Measurements from ENCODE around the gene PRRX1.

The PRRX1 gene

GRCh38 chr1:170691258-170691657 is 27.3 kb downstream of the PRRX1 start:
- no peak for DNase-seq (ENCODE audit: low read depth, low spot score)

DNA sequence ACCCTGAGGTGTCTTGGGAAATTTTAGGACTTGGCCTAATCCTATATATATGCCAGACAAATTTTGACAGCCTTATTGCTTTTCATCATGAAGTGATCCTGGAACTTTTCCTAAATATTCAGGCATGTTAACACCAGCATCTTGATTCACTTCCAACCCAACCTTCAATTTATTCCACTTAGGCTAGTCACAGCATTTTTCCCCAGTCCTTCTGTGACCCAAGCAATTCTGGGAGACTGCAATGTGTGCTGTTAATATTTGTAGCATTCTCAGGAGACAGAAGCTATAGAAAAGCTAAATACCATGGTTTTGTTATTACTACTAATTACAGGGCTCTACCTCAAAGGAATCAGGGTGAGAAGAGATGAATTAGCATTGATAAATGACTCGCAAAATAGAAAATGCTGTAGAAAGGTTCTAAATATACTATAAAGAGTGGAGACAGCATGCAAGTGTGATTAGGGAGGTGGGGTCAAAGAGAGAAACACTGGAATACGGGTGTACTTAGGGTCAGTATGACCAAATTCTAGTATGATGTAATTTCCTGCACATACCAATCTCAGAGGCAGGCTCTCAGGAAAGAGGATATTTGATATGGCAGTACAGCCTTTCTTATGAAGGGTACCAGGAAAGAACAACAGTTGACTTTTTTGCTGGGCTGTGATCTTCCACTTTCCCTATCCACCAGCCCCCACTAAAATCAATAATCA is 29.1 kb downstream of the PRRX1 start:
- DNase-seq (ENCODE audit: low read depth, low spot score): no peak

DNA sequence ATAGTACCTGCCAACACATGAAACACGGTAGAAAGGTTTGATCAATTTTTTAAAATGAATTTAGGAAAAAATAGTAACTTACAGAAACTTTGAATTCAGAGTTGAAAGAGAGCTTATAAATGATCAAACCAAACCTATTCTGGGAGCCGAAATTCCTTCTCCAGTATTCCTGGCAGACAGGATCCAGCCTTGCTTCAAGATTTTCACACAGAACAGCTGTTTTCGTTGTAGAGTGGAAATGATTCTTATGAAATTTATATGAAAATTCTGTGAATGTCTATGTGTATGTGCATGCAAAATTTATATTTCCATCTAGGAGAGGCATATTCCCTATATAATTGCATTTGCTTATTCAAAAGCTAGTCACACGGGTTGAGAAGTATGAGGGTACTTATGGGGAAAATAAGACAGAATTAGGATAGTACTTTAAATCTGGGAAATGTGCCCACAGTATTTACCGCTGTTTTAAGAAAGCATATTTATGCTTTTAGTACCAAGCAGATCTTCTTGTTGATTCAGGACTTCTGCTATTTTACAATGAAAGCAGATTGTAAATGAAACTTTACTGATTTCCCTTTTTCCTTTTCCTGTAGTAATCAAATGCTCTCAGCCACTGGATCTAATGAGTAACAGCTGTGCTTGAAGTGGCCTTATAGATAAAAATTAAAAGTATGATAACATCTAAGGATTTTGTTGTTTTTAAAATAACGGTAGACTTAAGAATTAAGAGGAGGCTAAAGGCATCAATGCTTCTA is 30.4 kb downstream of the PRRX1 start:
- no peak for DNase-seq (ENCODE audit: low read depth, low spot score)

DNA sequence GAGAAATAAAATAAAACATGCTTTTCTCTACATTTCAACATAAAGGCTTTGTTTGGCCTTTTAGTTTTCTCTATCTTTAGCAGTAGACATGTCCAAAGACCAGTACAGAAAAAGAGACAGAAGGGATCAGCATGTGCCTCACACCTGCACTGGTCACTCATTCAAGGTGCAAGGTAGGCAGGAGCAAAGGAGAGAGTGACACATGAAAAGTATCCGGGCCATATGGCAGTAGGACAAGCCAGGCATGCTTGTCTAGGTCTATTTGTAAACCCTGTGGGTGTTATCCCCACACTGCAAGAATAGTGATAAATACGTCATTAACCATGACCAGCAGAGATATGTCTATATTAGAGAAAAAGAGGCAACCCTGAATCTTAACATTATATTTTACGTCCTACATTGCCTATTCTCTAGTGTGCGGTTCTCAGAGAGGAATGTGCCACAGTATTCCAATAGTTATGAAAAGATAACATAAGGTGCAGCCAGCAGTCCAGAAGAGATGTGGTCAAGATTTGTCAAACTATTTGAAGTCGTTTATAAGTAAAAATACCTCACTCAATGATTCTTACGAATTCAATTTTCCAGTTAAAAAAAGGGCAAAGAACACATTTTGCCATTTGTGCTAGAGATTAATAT is 32.1 kb downstream of the PRRX1 start:
- DNase-seq (ENCODE audit: low read depth, low spot score): no peak

DNA sequence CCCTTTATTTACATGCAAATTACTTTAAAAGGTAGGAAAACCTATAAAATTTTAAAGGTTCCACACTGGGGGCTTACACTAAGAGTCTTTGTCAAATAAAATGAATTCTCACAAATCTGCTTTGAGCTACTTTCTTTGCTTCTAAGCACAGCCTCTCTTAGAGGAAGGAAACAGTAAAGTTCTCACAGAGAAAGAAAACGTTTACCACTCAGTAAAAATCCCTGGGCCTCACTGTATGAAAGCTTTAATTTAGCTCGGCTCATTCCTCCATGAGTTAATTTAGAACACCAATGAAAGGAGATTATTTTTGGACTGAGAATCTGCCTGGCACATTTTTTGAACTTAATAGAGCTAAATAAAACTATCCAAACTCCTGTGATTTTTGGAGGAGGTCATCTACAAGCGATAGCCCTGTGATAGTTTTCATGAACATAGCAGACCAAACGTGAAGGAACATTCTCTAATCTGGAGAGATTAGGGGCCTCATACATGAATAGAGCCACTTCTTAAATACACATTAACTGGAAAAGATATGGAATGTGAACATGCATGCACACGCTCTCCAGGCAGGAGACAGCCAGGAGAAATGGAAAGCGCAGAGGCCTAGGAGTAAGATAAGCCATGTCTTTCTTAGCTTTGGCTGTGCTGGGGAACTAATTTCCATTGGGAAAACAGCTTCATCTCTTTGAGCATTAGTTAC is 32.8 kb downstream of the PRRX1 start:
- DNase-seq (ENCODE audit: low read depth, low spot score): no peak

GRCh38 chr1:170697316-170697715 is 33.4 kb downstream of the PRRX1 start:
- DNase-seq (ENCODE audit: low read depth, low spot score): no peak

- no peak for DNase-seq (ENCODE audit: low read depth, low spot score)
Observed at GRCh38 chr1:170698301-170699275, 34.7 kb downstream of the PRRX1 start.

- no peak for DNase-seq (ENCODE audit: low read depth, low spot score)
Observed at GRCh38 chr1:170699696-170700095, 35.8 kb downstream of the PRRX1 start.

DNA sequence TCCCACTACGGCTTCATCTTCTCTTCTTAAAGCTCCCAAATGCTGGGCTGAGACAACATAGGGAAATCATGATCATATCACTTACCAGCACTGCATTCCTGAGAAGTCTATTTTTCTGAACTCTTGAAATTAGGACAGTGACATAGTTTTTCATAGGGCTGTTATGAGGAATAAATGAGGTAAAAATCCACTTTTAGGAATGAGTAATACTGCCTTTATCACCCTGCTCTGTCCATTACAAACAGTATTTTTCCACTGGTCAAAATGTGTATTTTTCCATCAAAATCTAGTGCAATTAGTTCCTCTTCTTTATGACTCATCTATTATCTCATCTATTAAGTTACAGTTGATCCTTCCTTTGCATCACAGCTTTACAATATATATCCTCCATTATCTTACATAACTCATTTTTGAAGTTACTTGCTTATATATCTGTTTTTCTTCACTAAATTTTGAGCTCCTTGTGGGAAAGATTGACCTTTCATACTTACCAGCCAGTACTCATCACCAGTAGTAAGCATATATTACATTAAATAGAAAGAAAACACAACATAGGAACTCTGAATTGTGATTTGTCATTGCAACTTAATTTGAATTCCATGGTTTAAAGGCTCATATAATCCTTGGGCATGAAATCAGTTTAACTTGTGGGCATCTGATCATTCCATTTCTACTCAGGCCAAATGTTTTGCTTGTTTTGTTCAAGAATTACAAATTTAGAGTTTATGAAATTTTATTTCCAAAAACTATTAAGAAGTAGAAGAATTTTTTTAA is 37.1 kb downstream of the PRRX1 start:
- DNase-seq (ENCODE audit: low read depth, low spot score): no peak

DNA sequence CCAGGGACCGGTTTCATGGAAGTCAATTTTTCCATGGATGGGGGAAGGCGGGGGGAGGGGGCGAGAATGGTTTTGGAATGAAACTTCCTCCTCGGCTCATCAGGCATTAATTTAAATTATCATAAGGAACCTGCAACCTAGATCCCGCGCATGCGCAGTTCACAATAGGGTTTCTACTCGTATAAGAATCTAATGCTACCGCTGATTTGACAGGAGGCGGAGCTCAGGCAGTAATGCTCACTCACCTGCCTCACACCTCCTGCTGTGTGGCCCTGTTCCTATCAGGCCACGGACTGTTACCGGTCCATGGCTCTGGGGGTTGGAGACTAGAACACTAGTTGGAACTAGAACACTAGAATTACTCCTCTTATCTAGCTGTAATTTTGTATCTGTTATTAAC is 38.0 kb downstream of the PRRX1 start:
- DNase-seq (ENCODE audit: low read depth, low spot score): no peak

- DNase-seq (ENCODE audit: low read depth, low spot score): no peak
Observed at GRCh38 chr1:170703591-170703990, 39.7 kb downstream of the PRRX1 start.

DNA sequence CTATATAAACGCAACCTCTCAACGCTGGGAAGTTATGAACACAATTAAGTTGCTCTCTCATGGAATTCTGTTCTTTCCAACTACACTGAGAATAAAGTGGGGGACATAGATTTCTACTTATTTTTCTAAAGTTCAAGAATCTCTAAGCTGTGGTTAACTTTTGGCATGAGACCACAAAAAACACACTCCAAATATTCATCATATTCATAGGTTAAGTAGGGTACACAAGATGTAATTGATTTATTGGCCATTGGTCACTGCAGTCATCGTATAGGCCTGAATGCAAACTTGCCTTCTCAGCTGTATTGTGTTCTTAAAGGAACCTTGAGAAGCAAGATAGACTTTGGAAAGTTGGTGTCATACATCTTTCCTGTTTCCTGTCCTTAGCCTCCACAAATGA is 40.3 kb downstream of the PRRX1 start:
- no peak for DNase-seq (ENCODE audit: low read depth, low spot score)

GRCh38 chr1:170705981-170706380 is 42.0 kb downstream of the PRRX1 start:
- no peak for DNase-seq (ENCODE audit: low read depth, low spot score)

- DNase-seq (ENCODE audit: low read depth, low spot score): no peak
Observed at GRCh38 chr1:170707117-170707516, 43.2 kb downstream of the PRRX1 start.

GRCh38 chr1:170707959-170708655 is 44.2 kb downstream of the PRRX1 start:
- DNase-seq (ENCODE audit: low read depth, low spot score): no peak

- DNase-seq (ENCODE audit: low read depth, low spot score): no peak
Observed at GRCh38 chr1:170711682-170712081, 47.8 kb downstream of the PRRX1 start.

- DNase-seq (ENCODE audit: low read depth, low spot score): no peak
Observed at GRCh38 chr1:170714163-170714562, 50.2 kb downstream of the PRRX1 start.

- DNase-seq (ENCODE audit: low read depth, low spot score): no peak
Observed at GRCh38 chr1:170714938-170715337, 51.0 kb downstream of the PRRX1 start.

DNA sequence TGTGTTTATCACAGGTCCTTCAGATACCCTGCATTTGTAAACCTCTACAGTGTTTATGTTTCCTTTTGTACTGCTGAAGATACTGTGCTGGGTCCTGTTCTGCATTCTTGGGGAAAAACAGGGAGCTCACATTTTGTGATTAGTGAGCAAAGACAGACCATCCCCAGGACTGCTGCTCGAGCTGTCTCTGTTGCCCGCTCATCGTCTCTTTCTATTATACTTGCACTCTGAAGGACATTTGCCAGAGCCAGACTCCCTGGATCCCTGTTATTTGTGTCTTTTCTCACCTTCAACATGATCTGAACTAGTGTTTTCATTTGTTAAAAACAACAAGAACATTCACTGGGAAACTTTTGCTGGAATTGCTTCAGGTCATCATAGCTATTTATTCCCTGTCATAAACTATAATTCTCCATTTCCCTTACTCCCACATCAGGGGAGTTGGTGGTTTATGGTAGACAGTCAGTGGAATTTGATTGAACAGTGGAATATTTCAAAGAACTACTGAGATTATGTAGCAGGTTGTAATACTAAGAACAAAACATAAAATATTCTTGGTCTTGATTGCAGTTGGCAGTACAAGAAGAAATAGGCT is 53.0 kb downstream of the PRRX1 start:
- no peak for DNase-seq (ENCODE audit: low read depth, low spot score)
